GM10248 (cell line): ENCODE measurements around the gene CDH15.

Source experiments
- CTCF ChIA-PET: fragments of 300-600 bp; sonication (Branson Sonifier 250); formaldehyde crosslinking; extraction: SDS; loops from one replicate; lab custom pipeline; 2021; ENCODE audit warnings: antibody characterized with exemption; lab: Yijun Ruan, JAX
- POLR2A ChIA-PET: fragments of 350-650 bp; sonication (Branson Sonifier 250); formaldehyde crosslinking; extraction: SDS; loops from one replicate; lab custom pipeline; 2020; ENCODE audit warnings: antibody characterized with exemption; lab: Yijun Ruan, JAX
- DNase-seq: peaks from one replicate; pipeline ENCODE4 v3.0.0; 2012; ENCODE audit errors: extremely low spot score
- CTCF ChIP-seq: IDR thresholded peaks from 2 replicates; pipeline ENCODE4 v1.5.1; 2012; ENCODE audit warnings: mild to moderate bottlenecking, low read depth; ENCODE audit errors: extremely low read depth, missing control alignments, control extremely low read depth

CDH15 gene

GRCh38 chr16:89140981-89141883, 30.3 kb upstream of the CDH15 start:
- ChIA-PET POLR2A (no interaction called here), CTCF (no interaction called here)
- no peak for TF ChIP-seq CTCF
- no peak for DNase-seq

- TF ChIP-seq CTCF = no peak
- ChIA-PET POLR2A (no interaction called here), CTCF (no interaction called here)
- DNase-seq = no peak
These were observed 29.7 kb upstream of the CDH15 start for GRCh38 chr16:89141884-89142267.

GRCh38 chr16:89142474-89143195, 28.9 kb upstream of the CDH15 start:
- no peak for TF ChIP-seq CTCF
- POLR2A ChIA-PET = no interaction called here
- CTCF ChIA-PET = no interaction called here
- no peak for DNase-seq

- no peak for DNase-seq
- TF ChIP-seq CTCF = no peak
- CTCF ChIA-PET = no interaction called here
- POLR2A ChIA-PET = interaction anchor here (0.6 kb wide), 1 partner anchor 1359 kb away, joined by 3 read pairs; no protein-coding TSS in a partner anchor
These were observed 28.3 kb upstream of the CDH15 start for GRCh38 chr16:89143201-89143741.

- no peak for TF ChIP-seq CTCF
- ChIA-PET POLR2A (no interaction called here), CTCF (no interaction called here)
- DNase-seq = no peak
These were observed 27.5 kb upstream of the CDH15 start for GRCh38 chr16:89143911-89144675.

GRCh38 chr16:89144681-89145080, 26.9 kb upstream of the CDH15 start:
- POLR2A ChIA-PET = no interaction called here
- CTCF ChIA-PET = no interaction called here
- no peak for DNase-seq
- no peak for TF ChIP-seq CTCF
